A673 (cell line): ENCODE data around the gene STX18. TPM values are rescaled to one million over a fixed set of nuclear protein-coding genes. Genes with fewer than 3 reads are reported as not detected.

ENCODE experiments used
- BruUV-seq: library from RNA; stranded (reverse); fragments of 400-500 nt; replicated peaks from 2 replicates; lab custom pipeline; 2021; lab: Mats Ljungman, UMichigan
- CTCF ChIA-PET: fragments of 300-600 bp; sonication (Branson Sonifier 250); formaldehyde crosslinking; loops from one replicate; lab custom pipeline; 2022; ENCODE audit warnings: antibody characterized with exemption; lab: Charles Lee
- POLR2A ChIA-PET: fragments of 300-600 bp; sonication (Branson Sonifier 250); formaldehyde crosslinking; loops from one replicate; lab custom pipeline; 2022; ENCODE audit warnings: antibody characterized with exemption; ENCODE audit not compliant: low non-redundant PET; lab: Charles Lee
- DNase-seq: peaks from one replicate; pipeline ENCODE4 v3.0.0-alpha.2; 2015; ENCODE audit warnings: low spot score
- H3K27ac ChIP-seq: fragments of 200-600 bp; sonication (generic); 2 replicates; pipeline ENCODE4 v1.5.1; 2016; ENCODE audit warnings: mixed run types, low read depth, mild to moderate bottlenecking, mixed read lengths, antibody characterized with exemption, low read length; ENCODE audit not compliant: poor library complexity, severe bottlenecking
- H3K27me3 ChIP-seq: fragments of 200-600 bp; sonication (generic); replicated peaks from 2 replicates; pipeline ENCODE4 v1.6.1; 2017; ENCODE audit warnings: mixed run types, low read depth, mild to moderate bottlenecking, mixed read lengths, antibody characterized with exemption, low read length; ENCODE audit not compliant: insufficient read depth, poor library complexity
- H3K36me3 ChIP-seq: fragments of 200-600 bp; sonication (generic); 2 replicates; pipeline ENCODE4 v1.6.1; 2016; ENCODE audit warnings: mixed run types, mild to moderate bottlenecking, mixed read lengths, antibody characterized with exemption, low read length; ENCODE audit not compliant: insufficient read depth, poor library complexity, severe bottlenecking
- H3K4me1 ChIP-seq: fragments of 200-600 bp; sonication (generic); 2 replicates; pipeline ENCODE4 v1.6.1; 2017; ENCODE audit warnings: mixed run types, mild to moderate bottlenecking, mixed read lengths, antibody characterized with exemption, low read length; ENCODE audit not compliant: insufficient read depth, poor library complexity, severe bottlenecking
- H3K4me3 ChIP-seq: fragments of 200-600 bp; sonication (generic); 2 replicates; pipeline ENCODE4 v1.5.1; 2016; ENCODE audit warnings: low read depth, mixed run types, mild to moderate bottlenecking, mixed read lengths, low read length; ENCODE audit not compliant: poor library complexity, severe bottlenecking
- H3K9me3 ChIP-seq: fragments of 200-600 bp; sonication (generic); 2 replicates; pipeline ENCODE4 v1.6.1; 2016; ENCODE audit warnings: mixed run types, low read depth, mild to moderate bottlenecking, mixed read lengths, antibody characterized with exemption, low read length; ENCODE audit not compliant: poor library complexity, severe bottlenecking
- EZH2 ChIP-seq: fragments of 200-600 bp; sonication (generic); IDR thresholded peaks from 2 replicates; pipeline ENCODE4 v1.6.1; 2017; ENCODE audit warnings: borderline replicate concordance, low read depth, mild to moderate bottlenecking, mixed read lengths, antibody characterized with exemption, low read length; ENCODE audit not compliant: poor library complexity, severe bottlenecking
- intact Hi-C: fragments of 100-400 bp; cut with micrococcal nuclease; formaldehyde crosslinking; loops from one replicate; pipeline ENCODE4 v1.10.0; 2022; ENCODE audit not compliant: unreplicated experiment
- total RNA-seq: library from RNA; stranded (reverse); gene quantifications from 2 replicates; pipeline ENCODE4 v1.2.3, GENCODE V29; 2021
- TF ChIP-seq, protein P1 (sequence below): fragments of 300-800, 200-600 bp; sonication (generic); conservative IDR thresholded peaks from 2 replicates; pipeline ENCODE4 v1.5.1; 2017; ENCODE audit warnings: low read depth, mild to moderate bottlenecking, antibody characterized with exemption, low read length, moderate library complexity, mixed read lengths

STX18 gene
- total RNA-seq, 1 experiment from 2014 or later: 34.3 TPM

DNA sequence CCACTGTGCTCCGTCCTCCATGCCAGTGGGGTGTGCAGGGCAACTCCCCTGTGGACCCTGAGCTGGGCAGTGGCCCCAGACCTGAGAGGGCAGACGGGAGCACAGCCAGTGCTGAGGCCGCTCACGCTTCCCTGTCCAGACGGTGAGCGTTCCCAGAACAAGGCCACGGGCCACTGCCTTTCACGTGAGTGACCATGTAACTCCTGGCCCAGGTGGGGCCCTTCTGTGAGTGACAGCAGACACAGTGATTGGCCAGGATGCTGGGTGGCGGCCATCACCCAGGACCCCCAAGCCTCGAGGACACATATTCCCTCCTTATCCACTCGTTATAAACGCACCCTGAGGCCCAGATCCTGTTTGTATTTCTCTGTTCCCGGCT lies 144.4 kb downstream of the STX18 start:
- Histone ChIP-seq H3K36me3 (no peaks in the 10 kb centered on the region), H3K4me1 (peaks cover 17% of the 10 kb centered on the region), H3K4me3 (no peak overlapping the region), H3K27ac (no peak overlapping the region), H3K9me3 (no peaks in the 10 kb centered on the region), H3K27me3 (peaks cover 4% of the 10 kb centered on the region)
- CTCF ChIA-PET: no interaction called here
- no TSS peak for BruUV-seq
- intact Hi-C loops: no loop called here
- POLR2A ChIA-PET: no interaction called here
- TF ChIP-seq, protein P1, sequence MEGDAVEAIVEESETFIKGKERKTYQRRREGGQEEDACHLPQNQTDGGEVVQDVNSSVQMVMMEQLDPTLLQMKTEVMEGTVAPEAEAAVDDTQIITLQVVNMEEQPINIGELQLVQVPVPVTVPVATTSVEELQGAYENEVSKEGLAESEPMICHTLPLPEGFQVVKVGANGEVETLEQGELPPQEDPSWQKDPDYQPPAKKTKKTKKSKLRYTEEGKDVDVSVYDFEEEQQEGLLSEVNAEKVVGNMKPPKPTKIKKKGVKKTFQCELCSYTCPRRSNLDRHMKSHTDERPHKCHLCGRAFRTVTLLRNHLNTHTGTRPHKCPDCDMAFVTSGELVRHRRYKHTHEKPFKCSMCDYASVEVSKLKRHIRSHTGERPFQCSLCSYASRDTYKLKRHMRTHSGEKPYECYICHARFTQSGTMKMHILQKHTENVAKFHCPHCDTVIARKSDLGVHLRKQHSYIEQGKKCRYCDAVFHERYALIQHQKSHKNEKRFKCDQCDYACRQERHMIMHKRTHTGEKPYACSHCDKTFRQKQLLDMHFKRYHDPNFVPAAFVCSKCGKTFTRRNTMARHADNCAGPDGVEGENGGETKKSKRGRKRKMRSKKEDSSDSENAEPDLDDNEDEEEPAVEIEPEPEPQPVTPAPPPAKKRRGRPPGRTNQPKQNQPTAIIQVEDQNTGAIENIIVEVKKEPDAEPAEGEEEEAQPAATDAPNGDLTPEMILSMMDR: no peak
- TF ChIP-seq EZH2: no peak
- no peak for DNase-seq

DNA sequence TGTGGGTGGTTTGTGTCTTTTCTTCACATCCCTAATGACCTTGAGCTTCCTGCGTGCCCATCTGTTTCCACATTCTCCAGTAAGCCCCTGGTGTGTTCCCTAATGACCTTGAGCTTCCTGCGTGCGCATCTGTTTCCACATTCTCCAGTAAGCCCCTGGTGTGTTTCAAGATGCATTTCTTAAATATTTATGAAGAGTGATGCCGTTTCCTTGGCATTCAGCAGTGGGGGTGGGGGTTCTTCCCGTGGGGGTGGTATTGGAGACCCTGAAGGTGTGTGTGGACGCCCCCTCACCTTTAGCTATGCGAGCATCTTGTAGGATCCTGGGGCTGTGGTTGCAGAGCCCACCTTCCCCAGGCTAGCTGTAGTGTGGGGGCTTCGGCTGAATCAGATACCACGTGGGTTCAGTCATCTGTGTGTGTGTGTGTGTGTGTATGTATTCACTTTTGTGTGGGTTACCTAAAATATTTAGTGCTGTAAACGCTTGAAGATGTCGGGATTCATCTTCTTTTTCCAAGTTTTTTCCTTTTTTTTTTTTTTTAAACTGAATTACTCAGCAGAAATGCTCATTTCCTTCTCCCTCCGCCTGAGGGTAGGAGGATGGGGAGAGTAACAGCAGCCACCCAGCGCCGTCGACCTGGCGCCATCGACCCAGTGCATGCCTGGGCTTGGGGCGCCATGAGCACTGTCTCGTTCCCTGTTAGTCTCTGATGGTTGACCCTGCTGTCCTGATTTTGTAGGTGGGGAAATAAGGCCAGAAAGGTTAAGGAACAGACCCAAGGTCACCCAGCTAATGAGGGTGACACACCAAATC lies 145.0 kb downstream of the STX18 start:
- no peak overlapping the region for H3K27ac ChIP-seq
- peaks cover 4% of the 10 kb centered on the region for H3K27me3 ChIP-seq
- H3K36me3 ChIP-seq: no peaks in the 10 kb centered on the region
- no peak overlapping the region for H3K4me3 ChIP-seq
- DNase-seq: peak; percentile 67
- CTCF ChIA-PET: no interaction called here
- TF ChIP-seq, protein P1: no peak
- TF ChIP-seq EZH2: no peak
- POLR2A ChIA-PET: no interaction called here
- H3K9me3 ChIP-seq: no peaks in the 10 kb centered on the region
- peaks cover 17% of the 10 kb centered on the region for H3K4me1 ChIP-seq
- BruUV-seq: no TSS peak
- intact Hi-C loops: no loop called here

DNA sequence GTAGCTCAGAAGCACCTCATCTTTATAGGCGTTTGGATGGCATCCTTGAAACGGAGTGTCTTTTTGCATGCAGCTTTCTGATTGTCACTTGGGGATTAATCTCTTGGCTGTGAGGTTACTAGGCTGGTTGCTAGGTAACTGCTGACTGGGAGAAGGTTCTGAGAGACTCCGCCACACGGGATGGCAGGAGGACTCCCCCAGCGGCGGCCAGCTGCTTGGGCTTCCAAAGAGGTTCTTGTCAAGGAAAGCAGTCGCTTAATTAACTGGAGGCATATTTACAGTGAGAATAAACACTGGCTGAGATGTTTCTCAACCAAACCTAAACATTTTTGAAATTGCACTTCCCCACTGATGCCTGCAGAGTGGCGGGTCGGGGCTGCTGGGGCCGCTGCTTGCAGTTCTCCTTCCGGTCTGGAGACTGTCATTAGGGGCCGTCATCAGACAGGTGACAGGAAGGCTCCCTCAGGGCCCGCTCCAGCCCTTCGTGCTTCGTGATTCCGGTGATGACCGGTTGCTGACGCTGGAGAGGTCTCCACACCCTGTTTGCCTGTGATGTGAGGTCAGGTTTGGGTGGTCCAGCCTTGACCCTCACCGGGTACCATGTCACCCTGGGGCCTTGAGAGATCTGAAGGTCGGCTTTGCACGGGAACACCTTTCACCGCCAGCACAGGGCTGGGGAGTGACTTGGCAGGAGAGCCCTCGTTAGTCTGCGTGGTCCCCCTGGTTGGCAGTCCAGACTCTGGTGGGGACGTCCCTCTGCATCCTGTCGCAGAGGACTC lies 145.8 kb downstream of the STX18 start:
- DNase-seq: peak; percentile 75
- peaks cover 17% of the 10 kb centered on the region for H3K4me1 ChIP-seq
- H3K36me3 ChIP-seq: no peaks in the 10 kb centered on the region
- no peak for TF ChIP-seq EZH2
- TF ChIP-seq, protein P1: 0 out of 2 replicates have a peak, but pooled peaks have one; percentile 12
- H3K4me3 ChIP-seq: no peak overlapping the region
- H3K27ac ChIP-seq: no peak overlapping the region
- POLR2A ChIA-PET: no interaction called here
- intact Hi-C loops: no loop called here
- H3K9me3 ChIP-seq: no peaks in the 10 kb centered on the region
- CTCF ChIA-PET: no interaction called here
- BruUV-seq: no TSS peak
- peaks cover 4% of the 10 kb centered on the region for H3K27me3 ChIP-seq
